Eye (tissue), 1 donor: Measurements from ENCODE around the gene MAPK8IP2.

ENCODE experiments used
- DNase-seq: peaks from one replicate; pipeline ENCODE4 v3.0.0-alpha.2; 2015

Gene MAPK8IP2

GRCh38 chr22:50576070-50576469, 24.5 kb upstream of the MAPK8IP2 start:
- peak; percentile 71 for DNase-seq

DNA sequence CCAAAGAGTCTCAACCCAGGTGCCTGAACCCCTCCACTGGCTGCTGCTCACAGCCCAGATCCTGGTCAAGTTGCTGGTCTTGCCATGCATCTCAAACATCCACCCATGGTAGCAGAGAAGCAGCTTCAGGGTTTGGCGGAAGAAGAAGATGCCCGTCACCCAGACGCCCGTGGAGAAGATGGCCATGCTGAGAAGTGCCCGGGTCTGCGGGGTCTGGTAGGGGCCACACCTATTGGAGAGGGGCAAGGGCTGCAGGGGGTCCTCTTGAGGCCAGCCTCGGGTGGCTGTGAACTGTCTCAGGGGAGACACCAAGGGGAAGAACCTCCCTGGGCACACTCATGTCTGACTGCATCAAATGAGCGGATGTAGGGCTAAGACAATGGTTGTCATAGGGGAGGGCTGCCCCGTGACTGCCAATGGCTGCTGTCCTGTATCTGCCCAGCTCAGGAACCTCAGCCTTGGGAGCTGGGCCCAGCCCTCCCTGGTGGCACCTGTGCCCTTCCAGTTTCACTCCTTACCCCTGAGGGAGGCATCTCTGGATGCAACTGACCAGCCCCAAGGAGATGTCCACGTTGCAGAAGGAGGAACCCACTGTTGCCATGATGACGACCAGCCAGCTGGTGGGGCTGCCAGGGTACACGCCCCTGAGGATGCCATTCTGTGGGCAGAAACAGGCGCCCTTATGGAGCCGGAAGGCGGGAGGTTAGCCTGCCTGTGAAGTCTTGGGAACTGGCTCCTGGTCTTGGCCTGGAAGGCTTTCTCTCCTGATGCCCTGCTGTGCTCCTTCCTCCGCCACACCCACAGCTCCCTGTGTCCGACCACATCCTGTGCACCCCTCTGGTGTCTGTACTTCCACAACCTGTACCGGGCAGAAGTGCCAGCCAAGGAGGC, 23.5 kb upstream of the MAPK8IP2 start:
- peak; percentile 12 for DNase-seq

GRCh38 chr22:50577697-50577986, 23.0 kb upstream of the MAPK8IP2 start:
- peak; percentile 3 for DNase-seq

DNA sequence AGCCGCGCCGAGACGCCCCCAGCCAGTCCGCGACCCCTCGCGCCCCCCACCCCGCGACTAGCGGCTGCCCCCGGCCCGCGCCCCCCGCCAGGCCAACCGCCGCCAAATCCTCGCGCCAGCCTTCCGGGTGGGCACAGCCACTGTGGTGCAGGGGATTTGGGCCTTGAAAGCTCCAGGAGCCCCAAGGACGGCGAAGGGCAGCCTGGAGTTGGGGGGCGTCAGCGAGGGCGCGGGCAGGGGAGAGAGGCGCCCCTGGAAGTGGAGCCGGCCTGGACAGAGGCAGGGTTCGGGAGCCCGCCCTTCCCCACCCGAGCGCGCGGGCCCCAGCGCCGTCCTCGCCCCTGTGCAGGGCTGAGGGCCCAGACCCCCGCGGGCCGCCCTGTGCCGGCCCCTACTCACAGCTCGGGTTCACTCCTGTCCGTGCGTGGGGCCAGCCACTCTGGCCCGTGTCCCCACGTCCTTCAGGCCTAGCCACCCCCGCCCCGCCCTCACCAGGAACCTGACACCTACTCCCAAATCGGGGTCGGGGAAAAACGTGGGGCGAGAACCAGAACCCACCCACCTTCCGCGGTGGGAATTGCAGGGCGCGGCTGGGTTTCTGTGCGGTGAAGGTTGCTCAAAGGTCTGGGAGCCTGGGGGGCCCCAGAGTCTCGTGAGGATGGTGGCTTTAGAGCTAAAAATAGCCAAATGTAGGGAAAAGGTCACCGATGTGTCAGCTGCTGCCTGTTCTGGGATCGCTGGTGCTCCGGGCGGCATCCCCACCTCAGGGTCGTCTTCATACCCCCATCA, 22.4 kb upstream of the MAPK8IP2 start, which contains the start of gene CPT1B:
TSS of gene CPT1B (minus strand) at position 441 of the 789 bp plus-strand sequence. CDS start 512 bp downstream, outside the sequence.
- peak; percentile 43 for DNase-seq

DNA sequence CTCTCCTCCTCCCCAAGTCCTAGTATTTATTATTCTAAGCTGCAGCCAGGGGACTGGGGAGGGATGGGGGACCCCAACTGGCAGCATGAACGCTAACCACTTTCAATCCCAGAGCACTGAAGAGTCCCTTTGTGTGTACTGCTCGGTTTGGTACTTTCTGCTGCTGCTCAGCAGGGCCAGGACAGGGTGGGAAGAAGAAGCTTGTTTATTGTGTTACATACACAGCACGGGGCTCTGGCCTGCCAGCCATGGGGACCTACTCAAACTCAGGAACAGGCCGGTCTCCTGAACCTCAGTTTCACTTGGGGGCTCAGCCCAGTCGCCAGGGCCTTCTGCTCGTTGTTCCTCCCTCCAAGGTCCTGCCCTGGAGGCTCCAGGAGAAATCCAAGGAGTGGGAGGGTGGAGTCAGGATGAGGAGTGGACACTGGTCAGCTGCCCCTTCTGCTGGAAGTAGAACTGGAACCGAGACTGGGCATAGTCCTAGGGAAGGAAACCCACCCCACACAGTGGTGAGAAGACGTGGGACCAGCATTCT, 21.8 kb upstream of the MAPK8IP2 start:
- DNase-seq = peak; percentile 2

DNA sequence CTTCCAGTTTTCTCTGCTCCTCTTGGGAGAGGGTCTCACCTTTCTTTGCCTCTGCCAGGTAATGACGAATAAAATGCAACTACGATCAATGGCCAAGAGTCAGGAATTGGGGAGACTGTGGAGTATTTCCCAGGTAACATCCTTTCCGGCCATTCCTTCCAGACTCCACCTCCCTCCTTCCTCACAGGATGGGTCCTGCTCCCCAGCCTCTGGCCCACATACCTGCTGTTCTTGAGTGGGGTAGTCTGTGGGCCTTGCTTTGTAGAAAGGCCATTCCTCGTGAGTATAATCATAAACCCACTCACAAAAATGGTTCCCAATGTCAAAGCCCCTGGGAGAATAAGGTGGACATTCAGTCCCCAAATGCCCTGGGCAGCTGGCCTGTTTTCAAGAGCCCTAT, 20.8 kb upstream of the MAPK8IP2 start:
- DNase-seq = no peak

DNA sequence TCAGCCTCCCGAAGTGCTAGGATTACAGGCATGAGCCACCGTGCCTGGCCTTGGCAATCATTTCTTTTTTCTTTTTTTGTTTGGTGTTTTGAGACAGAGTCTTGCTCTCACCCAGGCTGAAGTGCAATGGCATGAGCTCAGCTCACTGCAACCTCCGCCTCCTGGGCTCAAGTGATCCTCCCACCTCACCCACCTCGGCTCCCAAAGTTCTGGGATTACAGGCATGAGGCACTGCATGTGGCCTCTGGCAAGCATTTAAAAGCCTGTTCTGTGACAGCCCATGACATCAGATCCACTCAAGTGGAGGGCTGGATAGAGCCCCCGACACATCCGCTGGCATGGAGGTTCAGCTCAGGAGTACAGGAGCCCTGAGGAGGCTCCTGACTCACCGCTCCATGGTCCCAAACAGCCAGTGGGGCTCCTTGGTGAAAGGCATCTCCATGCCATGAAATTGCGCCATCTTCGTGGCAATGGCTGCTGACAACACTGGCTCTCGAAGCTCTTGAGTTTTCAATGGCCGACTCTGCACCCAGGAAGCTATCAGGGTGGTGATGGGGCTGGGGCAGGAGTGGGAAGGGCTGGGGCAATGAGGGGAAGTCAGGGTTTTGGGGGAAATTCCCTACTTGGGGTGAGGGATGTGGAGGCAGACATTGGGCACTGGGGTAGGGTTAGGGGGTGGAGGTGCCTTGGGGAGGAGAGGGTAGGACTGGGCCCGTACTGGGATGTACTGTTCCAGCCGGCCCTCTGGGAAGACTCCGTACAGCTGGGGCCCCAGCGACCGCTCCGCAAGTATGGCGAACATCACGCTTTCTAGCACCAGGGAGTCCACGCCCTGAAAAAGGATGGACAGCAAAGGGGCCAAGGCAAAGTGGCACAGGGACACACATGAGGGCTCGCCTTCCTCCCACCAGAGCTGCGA, 19.3 kb upstream of the MAPK8IP2 start:
- no peak for DNase-seq

- DNase-seq = peak; percentile 50
Observed at GRCh38 chr22:50581950-50582492, 18.6 kb upstream of the MAPK8IP2 start.

DNA sequence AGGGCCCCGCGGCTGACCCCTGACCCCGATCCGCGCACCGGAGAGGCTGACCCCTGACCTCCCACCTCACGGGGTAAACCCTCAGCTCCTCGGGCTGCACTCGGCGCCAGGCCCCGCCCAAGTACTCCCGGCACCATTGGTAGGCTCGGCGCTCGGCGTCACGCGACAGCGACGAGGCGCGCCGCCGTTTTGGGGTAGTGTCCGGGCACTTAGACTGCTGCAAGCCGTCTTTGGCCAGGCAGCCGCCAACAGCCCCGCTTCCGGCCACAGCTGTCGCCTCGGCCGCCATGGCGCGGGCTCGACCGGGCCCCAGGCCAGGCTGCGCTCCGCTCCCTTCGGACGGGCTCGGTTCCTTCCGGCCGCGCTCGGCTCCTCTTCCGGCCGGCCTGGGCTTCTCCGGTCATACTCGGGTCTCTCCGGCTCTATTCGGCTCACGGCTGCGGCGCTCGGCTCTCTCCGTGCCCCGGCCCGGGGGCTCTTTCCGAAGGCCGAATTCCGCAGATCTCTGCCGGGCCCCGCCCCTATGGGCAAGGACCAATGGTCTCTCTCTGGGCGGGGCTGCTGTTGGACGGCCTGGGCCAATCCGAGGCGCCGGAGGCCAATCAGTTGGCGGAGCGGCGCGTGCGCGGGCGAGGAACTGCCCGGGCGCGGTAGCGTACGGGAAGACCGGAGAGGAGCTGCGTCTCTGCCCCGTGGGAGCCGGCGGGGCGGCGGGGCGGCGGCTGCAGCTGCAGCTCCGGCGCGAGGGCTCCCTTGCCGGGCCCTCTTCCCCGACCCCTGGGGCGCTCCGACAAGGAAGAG, 17.9 kb upstream of the MAPK8IP2 start, which contains the start of gene CHKB:
TSS of gene CHKB (minus strand) at position 357 of the 801 bp plus-strand sequence. CDS start at position 289, 68 bp downstream.
- DNase-seq = peak; percentile 99

GRCh38 chr22:50583294-50583861, 17.2 kb upstream of the MAPK8IP2 start:
- peak; percentile 3 for DNase-seq

GRCh38 chr22:50584106-50585096, 16.2 kb upstream of the MAPK8IP2 start:
- DNase-seq = no peak

- DNase-seq = no peak
Observed at GRCh38 chr22:50585238-50585637, 15.4 kb upstream of the MAPK8IP2 start.

GRCh38 chr22:50585781-50586180, 14.8 kb upstream of the MAPK8IP2 start:
- DNase-seq = no peak

DNA sequence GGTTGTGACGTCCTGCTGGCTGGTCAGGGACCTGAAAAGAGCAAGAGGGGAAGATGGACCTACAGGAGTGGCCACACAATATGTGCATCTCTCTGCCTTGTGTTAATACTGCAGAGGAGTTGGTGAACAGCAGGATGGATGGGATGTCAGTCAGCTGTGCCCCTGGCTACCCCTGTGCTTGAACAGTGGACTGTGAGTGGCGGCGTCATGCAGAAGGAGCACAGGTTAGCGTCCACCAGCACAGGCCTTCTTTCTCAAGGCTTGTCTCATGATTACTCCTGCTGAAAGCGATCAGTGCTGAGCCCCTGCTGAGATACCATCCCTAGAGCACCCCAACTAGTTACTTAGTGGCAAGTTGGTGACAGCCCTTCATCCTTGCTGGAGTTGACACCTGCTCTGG, 14.2 kb upstream of the MAPK8IP2 start:
- DNase-seq = no peak

DNA sequence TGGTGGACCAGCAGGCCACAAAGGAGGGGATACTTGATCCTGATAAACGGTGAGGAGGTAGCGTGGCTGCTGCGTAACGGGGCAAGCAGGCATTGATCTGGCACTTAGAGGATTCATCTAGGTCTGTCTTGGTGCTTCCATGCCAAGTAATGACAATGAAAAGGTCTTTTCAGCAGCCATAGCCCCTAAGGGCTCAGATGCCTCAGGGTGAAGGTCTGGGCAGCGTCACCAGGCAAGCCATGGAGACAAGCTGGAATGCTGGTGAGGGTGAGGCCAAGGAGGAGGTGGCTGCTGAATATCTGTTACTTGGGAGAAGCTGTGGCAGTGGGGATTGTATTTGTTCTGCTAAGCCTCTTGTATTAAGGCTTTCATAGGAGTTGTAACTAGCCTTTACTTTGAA, 13.2 kb upstream of the MAPK8IP2 start:
- DNase-seq = no peak

DNA sequence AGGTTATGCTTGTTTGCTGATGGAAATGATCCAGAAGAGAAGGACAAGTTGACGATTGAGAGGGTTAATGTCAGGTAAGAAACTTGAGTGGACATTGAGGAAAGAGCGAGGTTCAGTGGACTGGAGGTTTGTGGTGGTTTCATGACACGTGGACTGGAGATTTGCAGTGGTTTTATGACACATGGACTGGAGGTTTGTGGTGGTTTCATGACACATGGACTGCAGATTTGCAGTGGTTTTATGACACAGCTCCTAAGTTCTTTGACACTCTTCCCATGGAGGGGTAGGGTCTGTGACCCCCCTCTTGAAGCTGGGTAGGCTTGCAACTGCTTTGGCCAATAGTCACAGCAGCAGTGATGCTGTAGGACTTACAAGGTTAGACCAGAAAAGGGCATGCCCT, 5.4 kb upstream of the MAPK8IP2 start:
- no peak for DNase-seq

GRCh38 chr22:50597097-50597496, 3.5 kb upstream of the MAPK8IP2 start:
- DNase-seq = no peak

GRCh38 chr22:50599816-50600455, 657 bp upstream of the MAPK8IP2 start:
- peak; percentile 76 for DNase-seq
